H1 (cell line): ENCODE measurements around the gene MMP28. TPM values are rescaled to one million over a fixed set of nuclear protein-coding genes. Genes with fewer than 3 reads are reported as not detected.

Experiments used
- CTCF ChIA-PET: fragments of 300-600 bp; sonication (Branson Sonifier 250); formaldehyde crosslinking; loops from one replicate; lab custom pipeline; 2021; ENCODE audit not compliant: partially characterized antibody; lab: Charles Lee
- POLR2A ChIA-PET: fragments of 300-600 bp; sonication (Branson Sonifier 250); formaldehyde crosslinking; loops from one replicate; lab custom pipeline; 2021; ENCODE audit warnings: inconsistent platforms; ENCODE audit not compliant: partially characterized antibody; lab: Charles Lee
- DNase-seq, 2 experiments: peaks; one replicate each; pipeline versions ENCODE4 v3.0.0 to v3.0.0-alpha.2; 2010 to 2022; ENCODE audit warnings: low spot score in 2 of 2, low read depth in 1 of 2, mixed read lengths in 1 of 2
- FAIRE-seq: peaks from 2 replicates; lab custom pipeline; 2011; peaks lifted over from hg19 to GRCh38; lab: Jason Lieb, UNC
- H2AFZ ChIP-seq: 2 replicates; pipeline ENCODE4 v1.8.1; 2012; ENCODE audit warnings: low read length, inconsistent platforms
- H2AK5ac ChIP-seq: 2 replicates; pipeline ENCODE4 v1.6.1; 2013; ENCODE audit warnings: low read depth, low read length
- H2BK120ac ChIP-seq: replicated peaks from 2 replicates; pipeline ENCODE3; 2013; ENCODE audit warnings: low read depth, low read length, inconsistent platforms
- H2BK12ac ChIP-seq: 2 replicates; pipeline ENCODE4 v1.6.1; 2013; ENCODE audit warnings: low read depth, low read length
- H2BK15ac ChIP-seq: 2 replicates; pipeline ENCODE4 v1.6.1; 2013; ENCODE audit warnings: low read length
- H2BK20ac ChIP-seq: 2 replicates; pipeline ENCODE4 v1.6.1; 2013; ENCODE audit warnings: low read length
- H2BK5ac ChIP-seq: 2 replicates; pipeline ENCODE4 v1.6.1; 2013; ENCODE audit warnings: low read depth, low read length
- H3K14ac ChIP-seq: 2 replicates; pipeline ENCODE4 v1.6.1; 2013; ENCODE audit warnings: inconsistent platforms; ENCODE audit not compliant: insufficient read length
- H3K18ac ChIP-seq: 2 replicates; pipeline ENCODE4 v1.6.1; 2013; ENCODE audit warnings: low read length; ENCODE audit errors: extremely low read depth
- H3K23ac ChIP-seq: 2 replicates; pipeline ENCODE4 v1.6.1; 2013; ENCODE audit warnings: inconsistent platforms; ENCODE audit not compliant: insufficient read length
- H3K23me2 ChIP-seq: 2 replicates; pipeline ENCODE4 v1.6.1; 2013; ENCODE audit warnings: low read depth, low read length
- H3K27ac ChIP-seq: 2 replicates; pipeline ENCODE4 v1.6.1; 2011; ENCODE audit warnings: low read depth, low read length, inconsistent platforms
- H3K27me3 ChIP-seq, 4 experiments: replicated peaks in 1 of 4; 1 replicate in 1 of 4; 2 replicates in 3 of 4; pipeline versions ENCODE4 v1.6.1 to v1.8.1; 2011 to 2013; ENCODE audit warnings: low read length in 3 of 4, mild to moderate bottlenecking in 3 of 4, inconsistent platforms in 2 of 4, mixed read lengths in 2 of 4, moderate library complexity in 1 of 4; ENCODE audit not compliant: control insufficient read depth in 3 of 4, insufficient read depth in 3 of 4; ENCODE audit errors: extremely low read depth in 1 of 4
- H3K36me3 ChIP-seq, 4 experiments: 2 replicates each; pipeline versions ENCODE4 v1.6.1 to v1.8.1; 2011 to 2013; ENCODE audit warnings: mild to moderate bottlenecking in 4 of 4, low read length in 3 of 4, moderate library complexity in 2 of 4, control low read depth in 1 of 4, inconsistent platforms in 1 of 4; ENCODE audit not compliant: insufficient read depth in 4 of 4, control insufficient read depth in 2 of 4
- H3K4ac ChIP-seq: replicated peaks from 2 replicates; pipeline ENCODE3; 2013; ENCODE audit warnings: low read length, low read depth, mixed read lengths, inconsistent platforms; ENCODE audit not compliant: insufficient read length
- H3K4me1 ChIP-seq, 4 experiments: replicated peaks in 1 of 4; 1 replicate in 1 of 4; 2 replicates in 3 of 4; pipeline versions ENCODE4 v1.6.1 to v1.8.1; 2011 to 2013; ENCODE audit warnings: low read length in 3 of 4, inconsistent platforms in 2 of 4, mixed read lengths in 1 of 4; ENCODE audit not compliant: insufficient read depth in 4 of 4, control insufficient read depth in 3 of 4
- H3K4me2 ChIP-seq, 2 experiments: 2 replicates each; pipeline versions ENCODE4 v1.6.1 to v1.8.1; 2011 to 2013; ENCODE audit warnings: low read depth in 2 of 2, low read length in 2 of 2, control low read depth in 1 of 2, inconsistent platforms in 1 of 2, mild to moderate bottlenecking in 1 of 2; ENCODE audit not compliant: insufficient read depth in 1 of 2
- H3K4me3 ChIP-seq, 4 experiments: fragments of 200-600, 300-600 bp in 1 of 4; sonication (generic), shearing (Covaris generic), sonication (Bioruptor Twin) in 1 of 4; 2 replicates each; pipeline versions ENCODE4 v1.5.1 to v1.8.1; 2011 to 2016; ENCODE audit warnings: low read length in 4 of 4, low read depth in 3 of 4, control low read depth in 2 of 4, inconsistent platforms in 2 of 4, mild to moderate bottlenecking in 2 of 4, mixed read lengths in 1 of 4, moderate library complexity in 1 of 4; ENCODE audit not compliant: insufficient read depth in 2 of 4; ENCODE audit errors: extremely low read depth in 1 of 4
- H3K56ac ChIP-seq: replicated peaks from 2 replicates; pipeline ENCODE3; 2013; ENCODE audit warnings: low read depth, mild to moderate bottlenecking, mixed read lengths, low read length, inconsistent platforms; ENCODE audit not compliant: insufficient read length
- H3K79me1 ChIP-seq: 2 replicates; pipeline ENCODE4 v1.6.1; 2013; ENCODE audit warnings: low read depth, low read length, control low read depth
- H3K79me2 ChIP-seq, 2 experiments: 2 replicates each; pipeline versions ENCODE4 v1.6.1 to v1.8.1; 2012 to 2013; ENCODE audit warnings: low read length in 2 of 2, mild to moderate bottlenecking in 2 of 2, inconsistent platforms in 1 of 2; ENCODE audit not compliant: insufficient read depth in 2 of 2, control insufficient read depth in 1 of 2
- H3K9ac ChIP-seq, 4 experiments: replicated peaks in 1 of 4; 1 replicate in 1 of 4; 2 replicates in 3 of 4; pipeline versions ENCODE4 v1.6.1 to v1.8.1; 2011 to 2013; ENCODE audit warnings: low read depth in 3 of 4, low read length in 3 of 4, control low read depth in 2 of 4, mild to moderate bottlenecking in 2 of 4, moderate library complexity in 2 of 4, inconsistent platforms in 1 of 4; ENCODE audit errors: extremely low read depth in 1 of 4
- H3K9me3 ChIP-seq, 2 experiments: 2 replicates each; pipeline versions ENCODE4 v1.6.1 to v1.8.1; 2012 to 2013; ENCODE audit warnings: mild to moderate bottlenecking in 2 of 2, moderate library complexity in 2 of 2, control low read depth in 1 of 2, inconsistent platforms in 1 of 2, low read depth in 1 of 2, low read length in 1 of 2, mixed read lengths in 1 of 2; ENCODE audit not compliant: insufficient read depth in 2 of 2
- H4K20me1 ChIP-seq, 2 experiments: replicated peaks in 1 of 2; 2 replicates each; pipeline versions ENCODE3 to v1.8.1; 2011 to 2013; ENCODE audit warnings: inconsistent platforms in 2 of 2, low read length in 2 of 2, mild to moderate bottlenecking in 1 of 2; ENCODE audit not compliant: insufficient read depth in 2 of 2, control insufficient read depth in 1 of 2
- H4K5ac ChIP-seq: 2 replicates; pipeline ENCODE4 v1.6.1; 2013; ENCODE audit warnings: low read length, low read depth, mixed read lengths, inconsistent platforms; ENCODE audit not compliant: insufficient read length
- H4K8ac ChIP-seq: 2 replicates; pipeline ENCODE4 v1.8.0; 2013; ENCODE audit warnings: mild to moderate bottlenecking, moderate library complexity, low read length, inconsistent platforms; ENCODE audit not compliant: insufficient read depth; ENCODE audit errors: extremely low read depth
- H4K91ac ChIP-seq: replicated peaks from 2 replicates; pipeline ENCODE3; 2013; ENCODE audit warnings: low read length, mixed read lengths, inconsistent platforms; ENCODE audit not compliant: insufficient read length
- BCL11A ChIP-seq, 2 experiments: IDR thresholded peaks; one replicate each; pipeline ENCODE4 v1.6.1; 2011; ENCODE audit warnings: low read depth in 2 of 2, low read length in 2 of 2, mild to moderate bottlenecking in 2 of 2
- CREB1 ChIP-seq: IDR thresholded peaks from 2 replicates; pipeline ENCODE4 v1.6.1; 2012; ENCODE audit warnings: inconsistent platforms
- HDAC2 ChIP-seq, 2 experiments: fragments of 300-600 bp in 1 of 2; sonication (generic) in 1 of 2; IDR thresholded peaks; 2 replicates each; pipeline ENCODE4 v1.6.1; 2011 to 2012; ENCODE audit warnings: low read depth in 2 of 2, low read length in 2 of 2, mild to moderate bottlenecking in 2 of 2, moderate library complexity in 2 of 2, borderline replicate concordance in 1 of 2, inconsistent platforms in 1 of 2
- KDM4A ChIP-seq: IDR thresholded peaks from one replicate; pipeline ENCODE4 v1.7.1; 2012; ENCODE audit warnings: low read depth, mild to moderate bottlenecking, moderate library complexity, low read length, inconsistent platforms; ENCODE audit not compliant: severe bottlenecking
- MAX ChIP-seq: IDR thresholded peaks from 2 replicates; pipeline ENCODE4 v1.6.1; 2012; ENCODE audit warnings: inconsistent platforms
- NRF1 ChIP-seq: IDR thresholded peaks from 2 replicates; pipeline ENCODE4 v1.6.1; 2011; ENCODE audit warnings: mild to moderate bottlenecking, low read depth, low read length, improper control_type of control experiment
- PHF8 ChIP-seq: fragments of 200-600 bp; sonication (generic); conservative IDR thresholded peaks from 2 replicates; pipeline ENCODE4 v1.7.1; 2012; ENCODE audit warnings: low read depth, mild to moderate bottlenecking, inconsistent platforms, low read length, moderate library complexity
- SAP30 ChIP-seq: fragments of 300-600 bp; sonication (generic); IDR thresholded peaks from 2 replicates; pipeline ENCODE4 v1.7.1; 2012; ENCODE audit warnings: low read length, moderate library complexity, mild to moderate bottlenecking, inconsistent platforms; ENCODE audit not compliant: insufficient read depth, insufficient replicate concordance
- USF2 ChIP-seq: IDR thresholded peaks from 2 replicates; pipeline ENCODE4 v1.6.1; 2011; ENCODE audit warnings: low read length, improper control_type of control experiment
- ZNF274 ChIP-seq: IDR thresholded peaks from 2 replicates; pipeline ENCODE4 v1.7.0; 2012; ENCODE audit warnings: low read length, borderline replicate concordance; ENCODE audit errors: extremely low read depth
- WGBS, 2 experiments: shearing (Covaris generic) in 1 of 2; methylation state at CpG; one replicate each; pipeline versions ENCODE4 v1.1.6 to v1.1.7; 2013 to 2015; ENCODE audit warnings: low lambda C conversion rate in 2 of 2, mixed read lengths in 2 of 2, inconsistent platforms in 1 of 2, low coverage in 1 of 2, missing lambda C conversion rate in 1 of 2; ENCODE audit not compliant: insufficient replicate concordance in 2 of 2, insufficient coverage in 1 of 2, insufficient read length in 1 of 2; ENCODE audit errors: extremely low coverage in 1 of 2, missing lambda C conversion rate in 1 of 2; 5-methylcytosine and 5-hydroxymethylcytosine counted together
- polyA plus RNA-seq, 7 experiments: library from polyadenylated mRNA; depleted of rRNA in 3 of 7; stranded (reverse) in 5 of 7; unstranded in 2 of 7; fragments of >200 nt in 5 of 7; fragments of 200-250 nt in 2 of 7; gene quantifications; 1 replicate in 5 of 7; 2 replicates in 1 of 7; 4 replicates in 1 of 7; pipeline versions ENCODE4 v1.2.1 to v1.2.3, GENCODE V29; 2011 to 2013; ENCODE audit warnings: missing spikeins in 2 of 7, mixed read lengths in 2 of 7
- total RNA-seq: library from RNA; stranded (reverse); fragmentation: NEBNext Ultra II Directional; extraction: Animal tissue kit (Norgen Biotek cat#: 25700); gene quantifications from 2 replicates; pipeline ENCODE4 v1.2.1, GENCODE V29; 2021

Gene MMP28
- total and polyA plus RNA-seq, 2 of the 8 experiments (the other 6 are each of a cell fraction or from before 2014, with no cell fraction given) = not detected

- Histone ChIP-seq H3K4me1 (peaks cover 0 to 9% (median 6%) of the 10 kb centered on the region in 4 experiments; a peak in 5 of 7 replicates), H4K5ac (no peak overlapping the region), H2AFZ (no peak overlapping the region), H2AK5ac (no peak overlapping the region), H3K9ac (no peak overlapping the region), H2BK15ac (no peak overlapping the region), H2BK120ac (no peak overlapping the region), H3K4me2 (no peak overlapping the region), H3K9me3 (peaks cover 7 to 8% of the 10 kb centered on the region in 2 experiments; a peak in 2 of 4 replicates), H3K23ac (no peak overlapping the region), H2BK12ac (no peak overlapping the region), H3K18ac (no peak overlapping the region), H3K56ac (no peak overlapping the region), H2BK5ac (no peak overlapping the region), H4K91ac (no peak overlapping the region), H4K20me1 (peaks cover 0 to 7% of the 10 kb centered on the region in 2 experiments), H3K4me3 (no peak overlapping the region), H3K36me3 (peaks cover 0 to 8% (median 0%) of the 10 kb centered on the region in 4 experiments; a peak in 1 of 8 replicates), H3K4ac (no peak overlapping the region), H3K14ac (no peak overlapping the region), H3K27me3 (peaks cover 8 to 34% (median 30%) of the 10 kb centered on the region in 4 experiments), H2BK20ac (no peak overlapping the region), H3K27ac (no peak overlapping the region), H3K79me1 (no peaks in the 10 kb centered on the region; the same call in 1 of the 2 replicates), H3K23me2 (peaks cover 5% of the 10 kb centered on the region; the same call in 1 of the 2 replicates), H4K8ac (no peak overlapping the region), H3K79me2 (no peaks in the 10 kb centered on the region)
- FAIRE-seq (no peak), DNase-seq (no peak)
- TF ChIP-seq BCL11A (IDR thresholded peaks at IDR 0.05; ENCODE audit: low read depth in 2 of 2, low read length in 2 of 2) (no peak), HDAC2 (IDR thresholded peaks at IDR 0.05; ENCODE audit: borderline replicate concordance in 1 of 2, low read depth in 2 of 2, low read length in 2 of 2) (no peak), CREB1 (no peak), PHF8 (no peak), SAP30 (no peak), USF2 (no peak), ZNF274 (no peak), MAX (no peak), KDM4A (no peak), NRF1 (no peak)
- 88% methylated on average over 5 of the region's 7 CpGs; no CpG with 5 or more reads in 1 of the 2 experiments for WGBS, 2 experiments
- CTCF ChIA-PET = interaction anchor here (0.6 to 8.4 kb wide), 14 partner anchors 12 to 148 kb away, joined by 3 to 166 read pairs (median 3); partner anchors contain the start of gene RASL10B
- POLR2A ChIA-PET = interaction anchor here (1.4 kb wide), 1 partner anchor 64 kb away, joined by 3 read pairs; the partner anchor contains the start of gene TAF15
These were observed 50.2 kb downstream of the MMP28 start for GRCh38 chr17:35745246-35745645.
